SK-N-SH (cell line): ENCODE results near the gene DIS3L2.

Experiments
- POLR2AphosphoS5 ChIP-seq: IDR thresholded peaks from 2 replicates; pipeline ENCODE4 v1.6.1; 2012; ENCODE audit warnings: low read depth, low read length
- USF1 ChIP-seq: IDR thresholded peaks from 2 replicates; pipeline ENCODE4 v1.4.0; 2012; ENCODE audit warnings: low read depth, borderline replicate concordance
- USF2 ChIP-seq: fragments of 150-350 bp; IDR thresholded peaks from 2 replicates; pipeline ENCODE4 v1.6.1; 2017; ENCODE audit warnings: antibody characterized with exemption, low read length, low read depth, borderline replicate concordance

GRCh38 chr2:232138441-232138840, 176.9 kb downstream of the DIS3L2 start:
- TF ChIP-seq POLR2AphosphoS5: no peak
- TF ChIP-seq USF2: no peak
- TF ChIP-seq USF1: no peak
